ENCODE data around the gene IL17RC.
A peak's percentile ranks its signal among the peaks of the same experiment; 100 is the strongest.

IL17RC gene

GRCh38 chr3:9947025-9947995, 30.4 kb downstream of the IL17RC start:
- DNase-seq, result peak; percentile 61 to 84

DNA sequence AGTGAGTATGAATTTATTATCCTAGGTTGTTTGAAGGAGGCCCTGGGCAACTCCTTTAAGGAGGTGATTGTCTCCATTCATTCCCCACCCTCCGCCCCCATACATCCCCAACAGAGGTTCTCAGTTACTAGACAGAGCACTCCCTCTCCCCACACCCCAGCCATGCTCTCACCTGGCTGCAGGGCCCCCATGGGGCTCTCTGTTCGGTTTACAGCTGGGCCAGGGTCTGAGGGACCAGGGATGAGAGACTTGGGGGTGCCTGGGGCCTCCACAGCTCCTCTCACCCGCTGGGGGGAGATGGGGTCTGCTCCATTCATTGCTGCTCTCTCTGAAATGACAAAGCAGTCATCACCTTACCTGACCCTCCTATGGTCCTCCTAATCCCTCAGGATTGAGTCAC, 31.7 kb downstream of the IL17RC start:
- no peak for DNase-seq

DNA sequence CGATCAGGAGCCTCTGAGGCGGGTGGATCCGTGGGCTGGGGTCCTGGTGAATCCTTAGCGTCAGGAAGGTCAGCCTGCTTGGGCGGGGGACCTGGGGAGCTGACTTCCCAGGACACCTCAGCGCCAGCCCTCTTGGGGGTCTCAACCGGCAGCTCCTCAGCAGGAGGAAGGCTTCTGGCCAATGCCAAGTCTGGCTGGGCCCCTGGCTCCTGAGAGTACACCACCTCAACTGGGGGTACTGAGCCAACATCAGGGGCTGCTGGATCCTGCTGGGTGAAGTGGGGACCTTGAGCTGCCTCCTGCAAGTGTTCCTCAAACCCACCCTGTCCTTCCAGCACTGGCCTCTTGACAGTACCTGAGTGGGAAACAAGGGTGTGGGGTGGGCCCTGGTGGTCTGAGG, 32.2 kb downstream of the IL17RC start:
- no peak for DNase-seq

GRCh38 chr3:9949626-9950025, 32.7 kb downstream of the IL17RC start:
- no peak for DNase-seq

DNA sequence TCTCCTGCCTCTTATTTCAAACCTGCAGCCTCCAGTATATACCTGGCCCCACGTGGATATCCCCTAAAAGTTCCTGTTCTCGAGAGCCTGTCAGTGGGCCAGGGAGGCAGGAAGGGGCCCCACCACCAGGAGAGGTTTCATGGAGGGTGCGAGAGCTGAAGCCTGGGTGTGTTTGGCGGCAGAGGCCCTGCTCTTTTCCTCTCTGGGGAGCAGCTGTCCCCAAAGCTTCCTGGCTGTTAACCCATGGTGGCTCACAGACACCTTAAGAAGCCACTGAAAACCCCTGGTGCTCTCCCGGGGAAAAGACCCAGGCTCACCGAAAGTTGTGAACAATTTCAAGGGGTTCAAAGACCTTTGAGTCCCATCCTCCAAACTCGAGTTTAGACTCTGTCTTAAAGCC, 34.2 kb downstream of the IL17RC start:
- no peak for DNase-seq

DNA sequence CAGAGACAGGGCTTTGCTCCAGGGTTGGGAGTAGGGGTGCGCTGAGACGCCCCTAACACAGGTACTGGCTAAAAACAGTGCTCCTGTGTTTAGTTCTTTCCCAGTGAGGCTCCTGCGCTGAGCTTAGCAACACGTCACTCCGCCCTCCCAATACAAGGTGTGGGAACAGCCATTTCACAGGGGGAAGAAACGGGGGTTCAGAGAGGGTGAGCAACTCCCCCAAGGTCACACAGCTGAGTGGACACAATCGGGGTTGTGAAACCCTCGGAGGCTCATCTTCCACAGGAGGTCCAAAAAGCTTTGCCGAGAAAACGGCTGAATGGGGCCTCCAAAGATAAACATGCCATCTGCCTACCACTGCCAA, 34.7 kb downstream of the IL17RC start:
- no peak for DNase-seq

DNA sequence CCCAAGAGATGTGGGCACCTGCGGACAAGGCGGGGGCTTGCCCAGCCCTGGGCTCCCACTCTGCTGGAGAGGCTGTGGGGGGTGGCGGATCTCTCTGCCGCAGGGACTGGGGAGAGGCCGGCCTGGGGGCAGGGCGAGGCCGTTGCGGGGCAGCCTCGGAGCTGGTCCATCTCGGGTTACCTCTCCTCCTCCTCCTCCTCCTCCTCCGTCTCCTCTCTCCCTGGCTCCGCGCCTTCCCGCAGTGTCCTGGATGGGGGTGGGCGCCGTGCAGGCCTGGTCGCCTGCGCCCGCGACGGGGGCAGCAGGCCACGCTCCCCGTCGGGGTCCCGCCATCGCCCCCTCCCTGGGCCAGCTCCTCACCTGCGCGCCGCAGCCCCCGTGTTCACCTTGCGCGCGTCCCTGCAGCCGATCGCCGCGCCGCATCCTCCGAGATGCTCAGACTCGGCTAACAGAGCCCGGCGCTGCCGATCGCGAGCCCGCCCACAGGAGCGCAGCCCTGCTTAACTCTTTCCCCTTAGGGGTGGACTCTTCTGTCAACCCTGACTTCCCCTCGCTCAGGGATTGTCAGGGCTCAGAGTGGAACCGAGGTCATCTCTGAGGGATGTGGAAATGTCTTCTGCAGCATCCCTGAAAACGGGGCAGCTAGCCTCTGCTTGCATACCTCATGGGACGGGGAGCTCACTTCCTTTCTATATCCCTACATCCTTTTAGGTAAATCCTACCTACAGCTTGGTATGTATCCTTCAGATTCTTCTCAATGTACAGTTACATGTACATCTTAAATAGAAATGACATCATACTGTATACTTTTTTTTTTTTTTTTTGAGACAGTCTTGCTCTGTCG, 35.3 kb downstream of the IL17RC start, which contains the start of gene PRRT3:
TSS of gene PRRT3 (minus strand) at position 447 of the 844 bp plus-strand sequence. CDS start 2,293 bp downstream, outside the sequence.
- DNase-seq, result peak in 1 of 2 experiments; percentile 18

DNA sequence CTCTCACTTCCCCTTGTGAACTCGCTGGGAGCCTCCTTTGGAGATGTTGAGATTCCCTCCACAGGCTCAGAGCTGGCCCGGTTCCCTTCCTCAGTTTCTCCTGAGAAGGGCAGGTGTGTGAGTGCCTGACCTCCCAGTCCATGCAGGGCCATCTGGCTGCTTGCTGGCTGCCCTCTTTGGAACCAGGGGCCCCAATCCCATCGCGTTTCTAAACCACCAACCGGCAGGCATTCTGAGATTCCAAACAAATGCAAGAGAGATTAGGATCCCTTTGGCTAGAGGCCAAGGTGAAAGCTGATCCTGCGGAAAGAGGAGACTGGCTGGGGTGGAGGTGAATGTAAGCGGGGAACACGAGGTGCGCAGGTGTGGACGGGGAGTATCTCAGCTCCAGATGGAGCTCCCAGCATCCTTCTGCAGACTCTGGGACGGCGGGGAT, 38.2 kb downstream of the IL17RC start:
- peak; percentile 95 to 96 for DNase-seq

- DNase-seq, result no peak
Observed at GRCh38 chr3:9955611-9956352, 38.9 kb downstream of the IL17RC start.

- peak; percentile 14 to 29 for DNase-seq
Observed at GRCh38 chr3:9957214-9957613, 40.3 kb downstream of the IL17RC start.

DNA sequence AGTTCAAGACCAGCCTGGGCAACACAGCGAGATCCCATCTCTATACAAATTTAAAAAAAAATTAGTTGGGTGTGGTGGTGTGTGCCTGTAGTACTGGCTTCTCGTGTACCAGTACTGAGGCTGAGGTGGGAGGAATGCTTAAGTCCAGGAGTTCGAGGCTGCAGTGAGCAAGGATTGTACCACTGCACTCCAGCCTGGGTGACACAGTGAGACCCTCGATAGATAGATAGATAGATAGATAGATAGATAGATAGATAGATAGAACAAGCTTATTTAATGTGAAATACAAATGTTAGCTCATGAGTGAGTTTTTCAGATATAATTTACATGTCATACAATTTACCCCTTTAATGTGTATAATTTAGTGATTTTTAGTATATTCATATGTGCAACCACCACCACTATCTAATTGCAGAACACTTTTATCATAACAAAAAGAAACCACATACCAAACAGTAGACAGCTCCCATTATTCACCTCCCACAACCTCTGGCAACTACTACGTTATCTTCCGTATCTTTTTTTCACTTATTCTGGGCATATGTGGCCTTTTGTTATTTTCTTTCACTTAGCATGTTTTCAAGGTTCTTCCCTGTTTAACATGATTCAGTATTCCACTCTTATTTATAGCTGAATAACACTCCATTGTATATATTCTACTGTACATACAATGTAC, 48.4 kb downstream of the IL17RC start:
- DNase-seq, result no peak

GRCh38 chr3:9966841-9967240, 49.9 kb downstream of the IL17RC start:
- DNase-seq, result no peak

DNA sequence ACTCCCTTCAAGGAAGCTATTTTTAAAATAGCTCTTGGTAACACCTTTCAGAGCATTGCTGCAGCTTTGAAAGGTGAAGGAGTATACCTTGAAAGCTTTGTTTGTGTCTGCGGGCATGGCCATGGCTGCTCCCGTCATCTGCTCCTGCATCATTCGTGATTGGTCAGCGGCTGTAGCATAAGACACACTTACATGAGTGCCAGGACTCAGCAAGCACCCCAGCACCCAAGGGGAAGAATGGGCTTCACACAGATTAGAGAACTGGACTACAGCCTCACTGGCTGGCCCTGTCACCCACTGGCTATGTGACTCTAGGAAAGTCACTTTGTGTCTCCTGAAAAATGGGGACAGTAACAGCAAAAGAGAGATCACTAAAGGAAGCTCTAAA, 52.7 kb downstream of the IL17RC start:
- DNase-seq, result no peak

DNA sequence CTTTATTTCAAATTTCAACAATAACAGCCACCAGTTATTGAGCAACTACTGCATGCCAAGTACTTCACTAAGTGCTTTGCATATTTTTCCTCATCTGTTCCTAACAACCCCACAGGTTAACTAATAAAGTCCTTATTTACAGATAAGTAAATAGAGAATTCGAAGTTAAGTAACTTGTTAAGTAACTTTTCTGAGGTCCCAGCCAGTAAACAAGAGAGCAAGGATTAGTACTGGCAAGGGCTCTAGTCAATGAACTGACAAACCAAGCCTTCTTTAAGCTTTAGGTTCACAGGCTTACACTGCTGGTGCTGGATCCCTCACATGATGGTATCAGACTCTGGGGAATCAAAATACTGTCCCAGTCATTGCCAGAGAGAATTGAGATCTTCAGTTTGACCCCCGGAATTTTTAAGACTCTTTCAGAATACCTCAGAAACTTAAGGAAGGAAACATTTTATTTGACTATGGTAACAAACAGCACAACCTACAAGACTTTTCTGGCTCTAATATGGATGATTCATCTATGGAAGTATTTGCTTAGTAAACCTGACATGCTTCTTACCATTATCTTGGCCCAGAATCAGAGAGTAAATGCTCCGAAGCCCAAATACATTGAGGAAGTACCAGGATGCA, 53.2 kb downstream of the IL17RC start:
- DNase-seq, result no peak

GRCh38 chr3:9976721-9977709, 60.1 kb downstream of the IL17RC start:
- DNase-seq, result no peak

GRCh38 chr3:9978710-9979305, 61.9 kb downstream of the IL17RC start:
- no peak for DNase-seq

DNA sequence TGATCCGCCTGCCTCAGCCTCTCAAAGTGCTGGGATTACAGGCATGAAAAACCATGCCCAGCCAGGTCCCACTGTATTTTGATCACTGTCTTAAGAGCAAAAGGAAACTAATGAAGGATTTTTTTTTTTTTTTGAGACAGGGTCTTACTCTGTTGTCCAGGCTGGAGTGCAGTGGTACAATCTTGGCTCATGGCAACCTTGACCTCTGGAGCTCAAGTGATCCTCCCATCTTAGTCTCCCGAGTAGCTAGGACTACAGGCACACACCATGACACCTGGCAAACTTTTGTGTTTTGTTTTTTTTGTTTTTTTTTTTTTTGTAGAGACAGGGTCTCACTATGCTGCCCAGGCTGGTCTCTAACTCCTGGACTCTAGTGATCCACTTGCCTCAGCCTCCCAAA, 63.4 kb downstream of the IL17RC start:
- no peak for DNase-seq
